HFF-Myc (cell line): ENCODE results near the gene CTNNA3.

ENCODE experiments used
- DNase-seq: peaks from one replicate; pipeline ENCODE4 v3.0.0-alpha.2; 2011; ENCODE audit warnings: low read depth; ENCODE audit errors: extremely low read depth
- H3K4me3 ChIP-seq: replicated peaks from 2 replicates; pipeline ENCODE4 v1.5.1; 2011; ENCODE audit warnings: low read depth, mild to moderate bottlenecking, control low read depth, low read length
- CTCF ChIP-seq: IDR thresholded peaks from 2 replicates; pipeline ENCODE4 v1.5.1; 2012; ENCODE audit warnings: mild to moderate bottlenecking, low read depth, low read length, control low read depth; ENCODE audit errors: missing control alignments

Gene CTNNA3

GRCh38 chr10:67284589-67284988 is 411.4 kb downstream of the CTNNA3 start:
- no peak for DNase-seq
- H3K4me3 ChIP-seq = no peak overlapping the region
- no peak for TF ChIP-seq CTCF

- no peak overlapping the region for H3K4me3 ChIP-seq
- DNase-seq = no peak
- TF ChIP-seq CTCF = no peak
Observed at GRCh38 chr10:67282871-67283270, 413.1 kb downstream of the CTNNA3 start.

- TF ChIP-seq CTCF = no peak
- no peak overlapping the region for H3K4me3 ChIP-seq
- no peak for DNase-seq
Observed at GRCh38 chr10:67280405-67280804, 415.6 kb downstream of the CTNNA3 start.

GRCh38 chr10:67277402-67277801 is 418.6 kb downstream of the CTNNA3 start:
- no peak for TF ChIP-seq CTCF

GRCh38 chr10:67269828-67270227 is 426.2 kb downstream of the CTNNA3 start:
- no peak overlapping the region for H3K4me3 ChIP-seq
- no peak for DNase-seq
- no peak for TF ChIP-seq CTCF

More at GRCh38 chr10:67277402-67277801, 418.6 kb downstream of the CTNNA3 start:
- H3K4me3 ChIP-seq = no peak overlapping the region
- no peak for DNase-seq

GRCh38 chr10:67268146-67268545 is 427.8 kb downstream of the CTNNA3 start:
- no peak for TF ChIP-seq CTCF
- DNase-seq = no peak

GRCh38 chr10:67262675-67263074 is 433.3 kb downstream of the CTNNA3 start:
- H3K4me3 ChIP-seq = no peak overlapping the region
- TF ChIP-seq CTCF = no peak
- DNase-seq = no peak

More at GRCh38 chr10:67268146-67268545, 427.8 kb downstream of the CTNNA3 start:
- H3K4me3 ChIP-seq = no peak overlapping the region
